Cerebellar cortex (tissue), 1 donor: ENCODE results near the gene ALG1L2.
"Not testable (repeated sequence)": the region's sequence is repeated elsewhere in the genome, so short reads cannot be mapped to it uniquely, and the experiment has no call there.

Source experiments
- DNase-seq: peaks from one replicate; pipeline ENCODE4 v3.0.0-alpha.2; 2015; ENCODE audit warnings: low spot score

The ALG1L2 gene

DNA sequence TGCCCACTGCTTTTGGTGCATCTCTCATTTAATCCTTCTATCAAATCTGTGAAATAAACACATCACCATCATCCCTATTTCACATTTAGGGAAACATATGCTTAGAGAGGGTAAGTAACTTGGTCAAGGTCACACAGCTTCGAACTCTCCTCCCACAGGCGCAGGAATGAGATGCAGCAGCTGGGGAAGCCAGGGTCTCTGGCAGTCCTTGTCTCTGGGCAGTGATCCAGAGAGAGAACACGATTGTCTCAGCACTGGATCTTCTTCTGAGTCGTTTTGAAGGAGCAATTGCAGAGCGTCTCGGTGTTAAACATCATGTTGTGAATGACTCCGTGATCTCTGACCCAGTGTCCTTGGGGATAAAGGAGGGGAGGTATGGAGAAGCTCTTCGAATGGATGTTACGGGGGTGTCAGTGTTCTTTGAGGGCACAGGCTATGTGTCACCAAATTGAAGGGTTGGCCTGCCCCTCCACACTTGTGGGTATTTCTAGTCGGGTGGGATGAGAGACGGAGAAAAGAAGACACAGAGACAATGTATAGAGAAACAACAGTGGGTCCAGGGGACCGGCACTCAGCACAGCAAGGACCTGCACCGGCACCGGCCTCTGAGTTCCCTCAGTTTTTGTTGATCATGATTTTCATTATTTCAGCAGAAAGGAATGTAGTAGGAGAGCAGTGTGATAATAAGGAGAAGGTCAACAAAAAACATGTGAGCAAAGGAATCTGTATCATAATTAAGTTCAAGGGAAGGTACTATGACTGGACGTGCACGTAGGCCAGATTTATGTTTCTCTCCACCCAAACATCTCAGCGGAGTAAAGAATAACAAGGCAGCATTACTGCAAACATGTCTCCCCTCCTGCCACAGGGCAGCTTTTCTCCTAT is 41.5 kb downstream of the ALG1L2 start:
- DNase-seq, result not testable (repeated sequence)

DNA sequence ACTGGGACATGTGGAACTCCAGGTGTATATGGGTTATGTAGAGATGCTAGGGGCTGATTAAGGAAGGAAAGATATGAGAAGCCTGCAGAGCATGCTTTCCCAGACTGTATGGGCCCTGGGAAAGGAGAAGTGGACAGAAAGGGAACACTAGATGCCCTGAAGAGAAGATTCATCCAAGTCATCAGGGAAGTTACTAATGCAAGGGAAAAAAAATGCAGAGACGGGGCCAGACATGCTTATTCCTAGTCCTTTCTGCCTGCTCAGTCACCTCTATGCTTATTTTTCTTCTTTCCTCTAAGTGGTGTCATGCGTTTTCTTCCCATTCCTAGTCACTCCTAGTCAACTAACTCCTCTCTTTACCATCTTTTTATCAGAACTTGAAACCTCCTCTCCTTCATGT is 43.8 kb downstream of the ALG1L2 start:
- not testable (repeated sequence) for DNase-seq

DNA sequence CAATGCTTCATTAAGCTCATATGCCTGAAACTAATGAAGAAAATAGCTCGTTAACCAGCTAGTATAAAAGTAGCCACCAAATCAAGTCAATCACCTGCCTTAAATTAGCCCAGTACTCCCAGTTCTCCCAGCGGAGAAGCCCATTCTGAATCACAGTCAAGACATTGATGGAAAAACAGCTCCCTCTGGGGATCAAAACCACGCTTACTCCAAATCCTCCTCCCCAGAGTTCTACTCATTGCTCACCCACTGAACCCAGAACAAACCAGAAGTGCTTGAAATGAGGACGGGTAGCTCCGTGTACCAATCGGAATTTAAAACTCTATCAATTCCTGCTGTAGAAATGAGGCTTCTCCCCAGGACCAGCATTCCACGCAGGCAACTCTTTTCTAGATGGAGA is 54.7 kb downstream of the ALG1L2 start:
- peak; percentile 3 for DNase-seq

DNA sequence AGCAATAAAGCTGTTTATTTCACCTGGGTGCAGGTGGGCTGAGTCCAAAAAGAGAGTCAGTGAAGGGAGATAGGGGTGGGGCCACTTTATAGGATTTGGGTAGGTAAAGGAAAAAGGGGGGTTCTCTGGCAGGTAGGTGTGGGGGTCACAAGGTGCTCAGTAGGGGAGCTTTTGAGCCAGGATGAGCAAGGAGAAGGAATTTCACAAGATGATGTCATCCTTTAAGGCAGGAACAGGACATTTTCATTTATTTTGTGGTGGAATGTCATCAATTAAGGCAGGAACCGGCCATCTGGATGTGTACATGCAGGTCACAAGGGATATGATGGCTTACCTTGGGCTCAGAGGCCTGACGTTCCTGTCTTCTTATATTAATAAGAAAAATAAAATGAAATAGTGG is 56.1 kb downstream of the ALG1L2 start:
- DNase-seq, result not testable (repeated sequence)

DNA sequence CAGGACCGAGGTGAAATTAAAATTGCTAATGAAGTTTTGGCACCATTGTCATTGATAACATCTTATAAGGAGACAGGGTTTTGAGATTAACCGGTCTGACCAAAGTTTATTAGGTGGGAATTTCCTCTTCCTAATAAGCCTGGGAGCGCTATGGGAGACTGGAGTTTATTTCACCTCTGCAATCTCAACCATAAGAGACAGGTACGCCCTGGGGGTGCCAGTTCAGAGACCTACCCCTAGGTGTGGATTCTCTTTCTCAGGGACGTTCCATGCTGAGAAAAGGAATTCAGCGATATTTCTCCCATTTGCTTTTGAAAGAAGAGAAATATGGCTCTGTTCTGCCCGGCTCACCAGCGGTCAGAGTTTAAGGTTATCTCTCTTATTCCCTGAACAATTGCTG is 57.4 kb downstream of the ALG1L2 start:
- not testable (repeated sequence) for DNase-seq

DNA sequence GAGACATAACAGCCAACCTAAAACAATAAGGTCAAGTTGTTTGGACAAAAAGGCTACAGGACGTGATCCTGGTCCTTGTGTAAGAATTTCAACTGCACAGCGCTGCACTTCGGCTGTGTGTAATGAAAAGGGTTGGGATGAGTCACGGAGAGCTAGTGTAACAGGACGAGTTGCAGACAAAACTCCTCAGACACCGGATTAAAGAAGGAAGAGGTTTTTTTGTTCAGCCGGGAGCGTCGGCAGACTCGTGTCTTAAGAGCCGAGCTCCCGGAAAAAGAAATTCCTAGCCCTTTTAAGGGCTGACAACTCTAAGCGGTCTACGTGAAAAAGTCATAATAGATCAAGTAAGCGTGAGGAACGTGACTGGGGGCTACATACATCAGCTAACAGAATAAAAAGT is 59.1 kb downstream of the ALG1L2 start:
- not testable (repeated sequence) for DNase-seq

DNA sequence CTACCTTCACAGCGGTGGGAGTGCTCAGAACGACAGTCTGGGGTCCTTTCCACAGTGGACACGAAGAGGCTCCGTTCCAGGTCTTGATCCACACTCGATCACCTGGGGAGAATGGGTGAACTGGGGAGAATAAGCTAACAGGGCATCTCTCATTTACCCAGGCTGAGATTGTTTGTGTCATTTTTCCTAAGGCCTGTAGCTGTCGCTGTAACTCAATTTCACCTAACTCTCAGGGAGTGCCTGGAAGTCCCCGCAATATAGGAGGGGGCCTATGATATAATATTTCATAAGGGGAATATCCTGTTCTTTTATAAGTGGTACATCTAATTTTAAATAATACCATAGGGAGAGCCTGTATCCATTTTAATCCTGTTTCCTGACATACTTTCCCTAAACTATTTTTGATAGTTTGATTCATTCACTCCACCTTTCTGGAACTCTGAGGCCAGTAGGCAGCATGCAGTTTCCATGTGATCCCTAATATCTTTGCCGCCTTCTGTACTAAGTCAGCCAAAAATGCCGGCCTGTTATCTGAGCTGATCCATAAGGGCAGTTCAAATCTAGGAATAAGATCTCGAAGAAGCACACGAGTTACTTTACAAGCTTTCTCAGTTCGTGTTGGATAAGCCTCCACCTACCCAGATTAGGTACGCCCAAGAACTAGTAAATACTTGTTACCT is 62.2 kb downstream of the ALG1L2 start:
- DNase-seq, result not testable (repeated sequence)

DNA sequence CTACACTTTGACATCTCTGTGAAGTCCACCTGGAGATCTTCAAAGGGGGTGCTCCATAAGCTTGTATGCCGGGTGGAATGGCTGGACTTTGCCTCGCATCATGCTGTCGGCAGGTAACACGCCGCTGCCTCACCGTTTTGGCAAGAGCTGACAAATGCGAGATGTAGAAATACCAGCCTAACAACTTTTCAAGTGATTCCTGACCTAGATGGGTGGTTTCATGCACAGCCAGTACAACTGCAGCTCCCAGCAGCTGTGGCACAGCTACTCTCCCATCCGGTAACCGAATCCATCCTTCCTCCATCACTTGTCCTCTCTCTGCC is 62.7 kb downstream of the ALG1L2 start:
- not testable (repeated sequence) for DNase-seq

DNA sequence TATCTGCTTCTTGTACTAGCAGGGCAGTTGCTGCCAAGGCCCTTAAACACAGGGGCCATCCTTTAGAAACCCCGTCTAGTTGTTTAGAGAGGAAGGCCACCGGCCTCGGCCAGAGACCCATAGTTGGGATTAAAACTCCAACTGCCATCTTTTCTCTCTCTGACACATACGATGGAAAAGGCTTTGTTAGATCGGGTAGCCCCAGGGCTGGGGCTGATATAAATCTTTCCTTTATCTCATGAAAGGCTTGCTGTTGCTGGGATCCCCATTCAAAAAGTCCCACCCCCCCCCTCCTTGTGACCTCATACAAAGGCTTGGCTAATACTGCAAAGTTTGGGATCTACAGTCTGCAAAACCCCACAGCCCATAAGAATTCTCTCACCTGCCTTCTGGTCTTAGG is 63.8 kb downstream of the ALG1L2 start:
- DNase-seq, result not testable (repeated sequence)

DNA sequence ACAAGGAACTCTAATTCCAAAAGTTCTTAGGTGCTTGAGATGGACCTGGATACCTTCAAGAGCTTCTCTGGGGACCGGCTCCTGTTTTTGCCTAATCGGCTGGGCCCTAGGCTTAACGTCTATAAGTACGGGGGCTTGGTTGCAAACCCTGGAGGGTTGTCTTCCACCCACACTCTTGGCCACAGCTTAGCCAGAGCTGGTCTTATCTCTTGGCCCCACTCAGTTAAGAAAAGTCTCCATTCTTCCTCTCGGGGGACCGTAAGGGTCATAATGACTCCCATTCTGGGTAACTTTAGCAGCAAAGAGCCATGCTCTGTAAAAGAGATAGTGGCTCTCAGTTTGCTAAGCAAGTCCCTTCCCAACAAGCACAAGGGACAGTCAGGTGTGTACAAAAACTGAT is 64.8 kb downstream of the ALG1L2 start:
- not testable (repeated sequence) for DNase-seq
